Heart right ventricle (tissue), 16 donors: ENCODE data around the gene PARD3. TPM values are rescaled to one million over a fixed set of nuclear protein-coding genes. Genes with fewer than 3 reads are reported as not detected.
"Not testable (repeated sequence)": the region's sequence is repeated elsewhere in the genome, so short reads cannot be mapped to it uniquely, and the experiment has no call there.

ENCODE experiments used
- ATAC-seq, 8 donors: fragments of 200-7000 bp; cut with Tn5 transposase; one replicate each; pipeline ENCODE4 v1.9.1; 2020; ENCODE audit warnings: mild to moderate bottlenecking in 8 of 8, moderate library complexity in 8 of 8, moderate number of reproducible peaks in 1 of 8
- DNase-seq, 2 donors: peaks; one replicate each; pipeline ENCODE4 v3.0.0-alpha.2; 2020
- H3K27ac ChIP-seq, 10 donors: fragments of 200-600 bp; sonication (generic) in 2 of 10; one replicate each; pipeline versions ENCODE4 v1.5.0 to v1.8.0; 2020 to 2022; ENCODE audit warnings: mild to moderate bottlenecking in 3 of 10
- H3K27me3 ChIP-seq, 7 donors: fragments of 200-600 bp; one replicate each; pipeline ENCODE4 v1.8.0; 2021 to 2022; ENCODE audit warnings: mild to moderate bottlenecking in 2 of 7
- H3K36me3 ChIP-seq, 9 donors: fragments of 200-600 bp; sonication (generic) in 1 of 9; one replicate each; pipeline versions ENCODE4 v1.5.0 to v1.8.0; 2020 to 2022; ENCODE audit warnings: mild to moderate bottlenecking in 2 of 9
- H3K4me1 ChIP-seq, 9 donors: fragments of 200-600 bp; sonication (generic) in 1 of 9; one replicate each; pipeline versions ENCODE4 v1.5.0 to v1.8.0; 2020 to 2022; ENCODE audit warnings: mild to moderate bottlenecking in 4 of 9
- H3K4me3 ChIP-seq, 10 donors: fragments of 200-600 bp; sonication (generic) in 2 of 10; one replicate each; pipeline versions ENCODE4 v1.5.0 to v1.8.0; 2020 to 2022; ENCODE audit warnings: mild to moderate bottlenecking in 7 of 10, moderate library complexity in 2 of 10
- H3K9me3 ChIP-seq, 11 donors: fragments of 200-600 bp in 10 of 11; sonication (generic) in 2 of 11; one replicate each; pipeline versions ENCODE4 v1.5.0 to v1.8.0; 2013 to 2022; ENCODE audit warnings: mild to moderate bottlenecking in 2 of 11, control low read depth in 1 of 11, moderate library complexity in 1 of 11
- CTCF ChIP-seq, 9 donors: fragments of 200-600 bp; sonication (generic) in 2 of 9; IDR thresholded peaks; one replicate each; pipeline versions ENCODE4 v1.5.0 to v1.8.0; 2021 to 2022; ENCODE audit warnings: antibody characterized with exemption in 9 of 9, mild to moderate bottlenecking in 5 of 9, moderate library complexity in 1 of 9
- WGBS, 2 donors: extraction: QIAGEN DNeasy Blood & Tissue Kit; methylation state at CpG; one replicate each; pipeline ENCODE4 v1.1.7; 2013; ENCODE audit warnings: inconsistent platforms in 1 of 2; 5-methylcytosine and 5-hydroxymethylcytosine counted together
- intact Hi-C, 10 donors: fragments of 100-400 bp; cut with DNase I; formaldehyde crosslinking; loops; one replicate each; pipeline versions ENCODE4 v1.11.1 to v1.14.2; 2022
- polyA plus RNA-seq, 2 donors: library from polyadenylated mRNA; stranded (reverse); fragments of 200-250 nt; gene quantifications; one replicate each; pipeline ENCODE4 v1.2.3, GENCODE V29; 2013
- total RNA-seq, 10 donors: library from RNA; stranded (reverse); fragmentation: NEBNext Ultra II Directional in 3 of 10; extraction: Animal tissue kit (Norgen Biotek cat#: 25700) in 3 of 10; gene quantifications; one replicate each; pipeline versions ENCODE4 v1.2.1 to v1.2.4, GENCODE V29; 2021 to 2023
- donor health status: Arrhythmogenic right ventricular cardiomyopathy.
- donor health status: ischemic (EF 13 %, LVEDD 7.1; RV severe dilation, severe dysfunction).
- donor health status: healthy with polysubstance abuse.
- donor health status: DM: no; HTN: yes; CAD: no.
- donor health status: DM: no; HTN: no; CAD: no.
- donor health status: ischemic (EF 25% LVEDD 6.9; RV normal size, moderate dysfunction).
- donor health status: ischemic (EF 25% LVEDD 5.7; RV mildly dilated, moderate dysfunction).
- donor health status: healthy.
- donor health status: DM: yes; HTN: yes; CAD: no.
- donor health status: Ischemic cardiomyopathy.
- donor health status: ischemic (EF 35%, LVEDD 5.7; RV mildly dilated, moderate dysfunction).
- donor health status: nonischemic (EF 11% LVEDD 7.7; RV severe dilation, severe dysfunction).
- donor health status: DM: yes; HTN: yes; CAD: no.
- donor health status: PGD.
- donor health status: ischemic (EF 29% LVEDD 5.4; RV normal size, mild dysfunction).
- donor health status: nonischemic (EF 23%, LVEDD 6.1; RV moderate dilation, normal function).

PARD3 gene
- total and polyA plus RNA-seq, 12 donors = 19.7 to 41.8 (median 34.2) TPM

- 65 to 74% methylated on average over 6 of the region's 6 CpGs for WGBS, 2 donors
- DNase-seq (no peak), ATAC-seq (no peak)
- intact Hi-C loops = no loop called here
- H3K9me3 ChIP-seq = no peaks in the 10 kb centered on the region
- H3K27ac ChIP-seq = no peak overlapping the region
- peaks cover 0 to 17% (median 3%) of the 10 kb centered on the region in 9 donors for H3K4me1 ChIP-seq
- no peaks in the 10 kb centered on the region for H3K36me3 ChIP-seq
- no peak for TF ChIP-seq CTCF (IDR thresholded peaks at IDR 0.05)
- H3K27me3 ChIP-seq = no peaks in the 10 kb centered on the region
- no peak overlapping the region for H3K4me3 ChIP-seq
Observed at GRCh38 chr10:34454590-34455261, 360.4 kb downstream of the PARD3 start.

DNA sequence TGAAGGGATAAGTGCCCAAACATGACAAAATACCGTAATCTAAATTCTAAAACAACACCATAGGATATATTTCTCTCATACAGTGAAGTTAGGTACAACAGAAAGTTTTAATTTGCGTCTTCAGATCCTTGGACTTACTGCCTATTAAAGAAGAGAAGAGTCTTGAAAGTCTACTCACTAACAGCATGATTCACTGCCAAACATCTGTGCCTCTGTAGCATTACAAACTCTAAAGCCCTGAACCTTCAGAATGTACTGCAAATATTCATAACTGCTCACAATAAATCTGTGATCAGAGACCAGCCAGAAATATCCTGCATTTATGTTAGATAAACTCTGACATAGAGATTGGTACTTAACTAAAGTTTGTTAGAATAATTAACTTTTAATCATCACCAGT is 365.3 kb downstream of the PARD3 start:
- intact Hi-C loops = no loop called here
- Histone ChIP-seq H3K36me3 (no peaks in the 10 kb centered on the region), H3K27ac (no peak overlapping the region), H3K4me3 (no peak overlapping the region), H3K9me3 (no peaks in the 10 kb centered on the region), H3K4me1 (peaks cover 0 to 4% (median 2%) of the 10 kb centered on the region in 9 donors), H3K27me3 (no peaks in the 10 kb centered on the region)
- no peak for DNase-seq
- ATAC-seq = no peak
- no peak for TF ChIP-seq CTCF (IDR thresholded peaks at IDR 0.05)
- 90 to 94% methylated on average over 2 of the region's 2 CpGs for WGBS, 2 donors

GRCh38 chr10:34446049-34446448 is 369.0 kb downstream of the PARD3 start:
- H3K27ac ChIP-seq = no peak overlapping the region
- no peak overlapping the region for H3K4me3 ChIP-seq
- TF ChIP-seq CTCF (IDR thresholded peaks at IDR 0.05) = no peak
- ATAC-seq (no peak), DNase-seq (no peak)
- intact Hi-C loops = no loop called here
- WGBS, 2 donors = 92 to 93% methylated on average over 3 of the region's 3 CpGs
- H3K27me3 ChIP-seq = no peaks in the 10 kb centered on the region
- H3K9me3 ChIP-seq = no peaks in the 10 kb centered on the region
- H3K4me1 ChIP-seq = peaks cover 0 to 5% (median 0%) of the 10 kb centered on the region in 9 donors
- H3K36me3 ChIP-seq = no peaks in the 10 kb centered on the region

DNA sequence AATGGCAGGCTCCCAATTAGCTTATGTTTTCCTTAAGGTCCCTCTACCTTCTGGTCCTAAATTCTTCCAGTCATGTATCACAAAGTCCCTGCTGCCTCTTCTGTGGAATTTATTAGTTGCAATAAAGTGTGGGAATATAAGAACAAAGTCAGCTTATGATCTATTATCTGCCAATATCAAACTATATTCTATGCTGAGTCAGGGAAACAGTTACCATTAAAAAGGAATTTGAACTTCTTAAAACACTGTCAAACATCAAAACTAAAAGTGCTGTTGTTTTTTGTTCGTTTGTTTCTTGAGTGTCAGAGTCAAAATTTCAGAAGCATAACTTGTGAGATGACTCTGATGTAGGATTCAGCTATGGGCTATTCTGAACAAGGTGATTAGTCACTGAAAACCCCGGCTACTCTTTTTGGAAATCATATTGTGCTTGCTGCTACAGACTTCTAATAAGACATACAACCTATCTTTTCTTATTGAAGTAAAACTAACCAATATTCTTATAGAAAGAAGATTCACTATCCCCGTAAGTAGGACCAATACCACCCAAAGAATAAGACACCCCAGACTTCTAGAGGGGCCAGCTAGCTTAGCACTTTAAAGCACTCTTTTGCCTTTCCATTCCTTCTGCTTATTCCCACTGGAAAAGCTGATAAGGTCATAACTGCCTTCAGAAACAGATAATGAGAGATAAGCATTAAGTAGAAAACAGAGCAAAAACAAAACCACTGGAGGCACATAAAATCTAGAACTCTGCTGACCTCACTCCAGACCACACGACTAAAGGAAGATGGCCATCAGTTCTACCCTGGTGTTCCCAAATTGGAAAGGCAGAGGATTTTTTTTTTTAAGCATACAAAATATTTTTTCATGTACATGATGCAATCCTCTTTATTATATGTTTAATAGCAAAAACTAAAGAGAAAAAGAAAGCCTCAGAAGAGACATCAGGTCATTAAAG is 370.6 kb downstream of the PARD3 start:
- no peak for DNase-seq
- Histone ChIP-seq H3K27ac (no peak overlapping the region), H3K27me3 (no peaks in the 10 kb centered on the region), H3K36me3 (no peaks in the 10 kb centered on the region), H3K4me1 (peaks cover 0 to 5% (median 2%) of the 10 kb centered on the region in 9 donors), H3K9me3 (no peaks in the 10 kb centered on the region), H3K4me3 (no peak overlapping the region)
- intact Hi-C loops = no loop called here
- ATAC-seq = no peak
- 77 to 92% methylated on average over 4 of the region's 4 CpGs for WGBS, 2 donors
- no peak for TF ChIP-seq CTCF (IDR thresholded peaks at IDR 0.05)

DNA sequence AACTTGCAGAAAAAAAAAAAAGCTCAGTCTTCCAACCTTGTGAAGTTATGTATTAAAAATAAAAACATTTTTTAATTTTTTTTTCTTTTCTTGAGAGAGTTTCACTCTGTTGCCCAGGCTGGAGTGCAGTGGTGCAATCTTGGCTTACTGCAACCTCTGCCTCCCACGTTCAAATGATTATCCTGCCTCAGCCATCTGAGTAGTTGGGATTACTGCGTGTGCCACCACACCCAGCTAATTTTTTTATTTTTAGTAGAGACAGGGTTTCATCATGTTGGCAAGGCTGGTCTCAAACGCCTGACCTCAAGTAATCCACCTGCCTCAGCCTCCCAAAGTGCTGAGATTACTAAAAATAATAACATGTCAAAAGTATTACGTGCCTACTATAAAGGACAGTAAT is 375.7 kb downstream of the PARD3 start:
- DNase-seq, intact Hi-C loops, H3K4me3 ChIP-seq, H3K27me3 ChIP-seq, H3K9me3 ChIP-seq, H3K36me3 ChIP-seq: not testable (repeated sequence)
- H3K4me1 ChIP-seq = peaks cover 0 to 24% (median 10%) of the 10 kb centered on the region in 9 donors
- 45 to 52% methylated on average over 4 of the region's 4 CpGs for WGBS, 2 donors
- H3K27ac ChIP-seq = peak overlapping the region in 1 of 10 donors; percentile 14
- ATAC-seq = peak in 4 of 8 donors; percentile 33 to 64 (median 57)
